Common myeloid progenitor, CD34-positive (primary cell): Measurements from ENCODE around the gene WSCD2.
A peak's percentile ranks its signal among the peaks of the same experiment; 100 is the strongest.

Source experiments
- CTCF ChIA-PET: fragments of 350-600 bp; sonication (Branson Sonifier 250); formaldehyde crosslinking; loops from one replicate; lab custom pipeline; 2021; ENCODE audit warnings: antibody characterized with exemption; lab: Charles Lee
- POLR2A ChIA-PET: fragments of 350-600 bp; sonication (Branson Sonifier 250); formaldehyde crosslinking; loops from one replicate; lab custom pipeline; 2021; ENCODE audit warnings: antibody characterized with exemption; lab: Charles Lee
- DNase-seq, 3 donors: peaks; one replicate each; pipeline versions ENCODE4 v3.0.0 to v3.0.0-alpha.2; 2013
- H3K27ac ChIP-seq, 2 experiments: 1 replicate in 1 of 2; 2 replicates in 1 of 2; pipeline ENCODE4 v1.7.0; 2013; ENCODE audit warnings: inconsistent platforms in 2 of 2, low read length in 2 of 2, mild to moderate bottlenecking in 2 of 2, low read depth in 1 of 2, moderate library complexity in 1 of 2; ENCODE audit not compliant: severe bottlenecking in 2 of 2, insufficient read depth in 1 of 2, poor library complexity in 1 of 2
- H3K27me3 ChIP-seq, 5 experiments: replicated peaks in 2 of 5; 1 replicate in 3 of 5; 2 replicates in 2 of 5; pipeline versions ENCODE4 v1.6.1 to v1.7.0; 2013; ENCODE audit warnings: low read length in 4 of 5, mild to moderate bottlenecking in 2 of 5, moderate library complexity in 2 of 5, inconsistent platforms in 1 of 5; ENCODE audit not compliant: insufficient read depth in 5 of 5, control insufficient read depth in 4 of 5
- H3K36me3 ChIP-seq, 4 experiments: 1 replicate in 2 of 4; 2 replicates in 2 of 4; pipeline versions ENCODE4 v1.6.1 to v1.7.0; 2013; ENCODE audit warnings: low read length in 3 of 4, control low read depth in 1 of 4, mild to moderate bottlenecking in 1 of 4; ENCODE audit not compliant: control insufficient read depth in 4 of 4, insufficient read depth in 4 of 4
- H3K4me1 ChIP-seq, 4 experiments: 1 replicate in 3 of 4; 2 replicates in 1 of 4; pipeline versions ENCODE4 v1.6.1 to v1.7.1; 2013; ENCODE audit warnings: low read length in 3 of 4, mild to moderate bottlenecking in 3 of 4, control low read depth in 1 of 4, inconsistent platforms in 1 of 4, moderate library complexity in 1 of 4; ENCODE audit not compliant: control insufficient read depth in 4 of 4, insufficient read depth in 4 of 4; ENCODE audit errors: control extremely low read depth in 1 of 4
- H3K4me3 ChIP-seq, 7 experiments: 1 replicate in 4 of 7; 2 replicates in 3 of 7; pipeline versions ENCODE4 v1.5.1 to v1.7.0; 2013; ENCODE audit warnings: mild to moderate bottlenecking in 7 of 7, low read length in 6 of 7, moderate library complexity in 6 of 7, inconsistent platforms in 2 of 7, low read depth in 2 of 7, control low read depth in 1 of 7; ENCODE audit not compliant: insufficient read depth in 4 of 7, control insufficient read depth in 1 of 7; ENCODE audit errors: extremely low read depth in 1 of 7
- H3K9me3 ChIP-seq, 5 experiments: 1 replicate in 4 of 5; 2 replicates in 1 of 5; pipeline versions ENCODE4 v1.6.1 to v1.7.1; 2013; ENCODE audit warnings: low read length in 4 of 5, mild to moderate bottlenecking in 2 of 5, inconsistent platforms in 1 of 5, low read depth in 1 of 5, moderate library complexity in 1 of 5; ENCODE audit not compliant: control insufficient read depth in 4 of 5, insufficient read depth in 2 of 5; ENCODE audit errors: control extremely low read depth in 1 of 5
- WGBS: methylation state at CpG from one replicate; pipeline ENCODE4 v1.1.5; 2013; ENCODE audit not compliant: insufficient coverage; 5-methylcytosine and 5-hydroxymethylcytosine counted together

Gene WSCD2

DNA sequence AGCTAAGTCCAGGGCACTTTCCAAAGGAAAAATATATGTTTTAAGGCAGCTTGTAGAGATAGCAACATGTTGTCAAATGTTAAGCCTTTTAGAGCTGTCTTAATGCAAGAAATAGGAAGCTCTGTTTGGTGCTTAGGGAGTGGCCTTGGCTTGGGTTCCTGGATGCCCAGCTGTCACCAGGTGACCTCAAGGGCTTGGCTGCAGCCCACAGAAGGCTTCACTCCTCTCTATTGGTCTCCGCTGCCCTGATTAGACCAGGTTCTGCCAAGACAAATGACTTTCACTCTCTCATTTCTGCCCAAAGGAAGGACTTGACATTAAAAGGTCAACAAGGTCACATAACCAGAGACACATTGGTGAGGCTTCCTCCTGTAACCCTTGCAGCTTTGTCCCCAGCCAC lies 76.8 kb downstream of the WSCD2 start:
- Histone ChIP-seq H3K36me3 (no peaks in the 10 kb centered on the region), H3K9me3 (peaks cover 0 to 6% (median 0%) of the 10 kb centered on the region in 5 experiments), H3K4me1 (no peaks in the 10 kb centered on the region), H3K27me3 (peaks cover 0 to 28% (median 7%) of the 10 kb centered on the region in 5 experiments), H3K27ac (no peak overlapping the region), H3K4me3 (no peak overlapping the region)
- DNase-seq = no peak
- 88% methylated on average over 1 of the region's 1 CpG for WGBS
- ChIA-PET POLR2A (no interaction called here), CTCF (interaction anchor here (0.6 kb wide), 1 partner anchor 11 kb away, joined by 4 read pairs; no protein-coding TSS in a partner anchor)

DNA sequence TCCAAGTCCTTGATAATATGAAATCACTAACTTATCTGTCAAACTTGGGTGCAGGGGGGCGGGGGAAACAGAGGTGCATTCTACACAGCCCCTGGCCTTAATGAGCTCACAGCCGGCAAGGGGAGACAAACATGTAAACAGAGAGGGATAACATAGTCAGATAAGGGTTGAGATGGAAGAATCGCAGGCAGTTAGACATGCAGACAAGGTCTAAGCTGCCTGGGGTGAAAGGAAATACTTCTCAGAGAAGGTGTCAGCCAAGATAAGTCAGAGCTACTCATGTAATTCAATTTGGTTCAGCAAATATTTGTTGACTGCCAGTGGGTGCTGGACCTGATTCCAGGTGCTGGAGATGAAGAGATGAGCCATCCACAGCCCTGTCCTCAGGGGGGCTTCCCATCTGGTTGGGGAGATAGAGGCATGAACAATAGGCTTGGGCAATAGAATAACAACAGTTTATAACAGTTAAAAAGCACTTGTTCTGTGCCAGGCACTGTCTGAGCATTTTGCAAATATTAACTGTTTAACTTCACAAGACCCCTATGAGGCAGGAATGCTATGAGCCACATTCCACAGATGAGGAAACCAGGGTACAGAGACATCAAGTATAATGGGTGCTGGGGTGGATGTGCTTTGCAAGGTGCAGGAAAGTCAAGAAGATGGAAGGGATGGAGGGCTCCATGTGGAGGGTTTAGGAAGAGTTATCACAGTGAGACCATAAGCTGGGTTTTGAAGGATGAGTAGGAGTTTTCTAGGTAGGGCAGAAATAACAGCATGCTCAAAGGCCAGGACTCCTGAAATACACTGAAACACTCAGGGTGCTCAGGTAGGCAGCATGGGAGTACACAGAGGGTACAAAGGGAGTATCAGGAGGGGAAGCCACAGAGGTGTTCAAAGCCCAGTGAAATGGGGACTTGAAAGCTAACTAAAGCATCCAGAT lies 79.0 kb downstream of the WSCD2 start:
- 67% methylated on average over 2 of the region's 3 CpGs for WGBS
- no peak for DNase-seq
- no peaks in the 10 kb centered on the region for H3K36me3 ChIP-seq
- no peak overlapping the region for H3K27ac ChIP-seq
- CTCF ChIA-PET = interaction anchor here (1.2 kb wide), 1 partner anchor 13 kb away, joined by 3 read pairs; no protein-coding TSS in a partner anchor
- peaks cover 0 to 20% (median 4%) of the 10 kb centered on the region in 5 experiments for H3K27me3 ChIP-seq
- peaks cover 0 to 6% (median 0%) of the 10 kb centered on the region in 5 experiments for H3K9me3 ChIP-seq
- POLR2A ChIA-PET = no interaction called here
- no peaks in the 10 kb centered on the region for H3K4me1 ChIP-seq
- H3K4me3 ChIP-seq = no peak overlapping the region

- peaks cover 0 to 20% (median 2%) of the 10 kb centered on the region in 5 experiments for H3K27me3 ChIP-seq
- H3K4me1 ChIP-seq = no peaks in the 10 kb centered on the region
- ChIA-PET POLR2A (no interaction called here), CTCF (interaction anchor here (0.9 kb wide), 1 partner anchor 16 kb away, joined by 3 read pairs; no protein-coding TSS in a partner anchor)
- no peaks in the 10 kb centered on the region for H3K9me3 ChIP-seq
- DNase-seq = no peak
- H3K36me3 ChIP-seq = no peaks in the 10 kb centered on the region
- no peak overlapping the region for H3K27ac ChIP-seq
- no peak overlapping the region for H3K4me3 ChIP-seq
- 93% methylated on average over 22 of the region's 22 CpGs for WGBS
Measured at GRCh38 chr12:108210001-108210400, 80.9 kb downstream of the WSCD2 start.

- Histone ChIP-seq H3K27ac (no peak overlapping the region), H3K4me3 (no peak overlapping the region), H3K9me3 (no peaks in the 10 kb centered on the region), H3K36me3 (no peaks in the 10 kb centered on the region), H3K27me3 (peaks cover 0 to 20% (median 2%) of the 10 kb centered on the region in 5 experiments), H3K4me1 (no peaks in the 10 kb centered on the region)
- DNase-seq = no peak
- CTCF ChIA-PET = interaction anchor here (0.9 to 1.6 kb wide), 2 partner anchors 15 to 17 kb away, joined by 3 to 4 read pairs; no protein-coding TSS in a partner anchor
- POLR2A ChIA-PET = no interaction called here
- WGBS = 30% methylated on average over 2 of the region's 2 CpGs
Measured at GRCh38 chr12:108211157-108211556, 82.1 kb downstream of the WSCD2 start.

- Histone ChIP-seq H3K9me3 (no peaks in the 10 kb centered on the region), H3K36me3 (no peaks in the 10 kb centered on the region), H3K4me1 (no peaks in the 10 kb centered on the region), H3K4me3 (no peak overlapping the region), H3K27me3 (peaks cover 0 to 22% (median 0%) of the 10 kb centered on the region in 5 experiments), H3K27ac (no peak overlapping the region)
- WGBS = 74% methylated on average over 5 of the region's 6 CpGs
- no peak for DNase-seq
- CTCF ChIA-PET = no interaction called here
- POLR2A ChIA-PET = no interaction called here
Measured at GRCh38 chr12:108213871-108214445, 84.9 kb downstream of the WSCD2 start.

- Histone ChIP-seq H3K9me3 (no peaks in the 10 kb centered on the region), H3K27me3 (peaks cover 0 to 19% (median 0%) of the 10 kb centered on the region in 5 experiments), H3K36me3 (no peaks in the 10 kb centered on the region), H3K27ac (no peak overlapping the region), H3K4me1 (no peaks in the 10 kb centered on the region), H3K4me3 (no peak overlapping the region)
- 50% methylated on average over 4 of the region's 4 CpGs for WGBS
- peak; percentile 25 to 64 (median 50) for DNase-seq
- ChIA-PET POLR2A (no interaction called here), CTCF (no interaction called here)
Measured at GRCh38 chr12:108214486-108214885, 85.4 kb downstream of the WSCD2 start.
